ENCODE data around the gene KCNA10.
A peak's percentile ranks its signal among the peaks of the same experiment; 100 is the strongest.
"Not testable (repeated sequence)": the region's sequence is repeated elsewhere in the genome, so short reads cannot be mapped to it uniquely, and the experiment has no call there.

The KCNA10 gene

GRCh38 chr1:110529011-110529410 is 10.0 kb upstream of the KCNA10 start:
- DNase-seq, result no peak

GRCh38 chr1:110526201-110526780 is 7.3 kb upstream of the KCNA10 start:
- DNase-seq, result no peak

GRCh38 chr1:110525249-110525595 is 6.2 kb upstream of the KCNA10 start:
- no peak for DNase-seq

- DNase-seq, result peak; percentile 56
These were observed 5.6 kb upstream of the KCNA10 start for GRCh38 chr1:110524311-110525248.

- no peak for DNase-seq
These were observed 4.0 kb upstream of the KCNA10 start for GRCh38 chr1:110523011-110523410.

- no peak for DNase-seq
These were observed 3.6 kb upstream of the KCNA10 start for GRCh38 chr1:110522560-110522959.

GRCh38 chr1:110520827-110521226 is 1.9 kb upstream of the KCNA10 start:
- no peak for DNase-seq

GRCh38 chr1:110515891-110516290 is 3.1 kb downstream of the KCNA10 start:
- DNase-seq, result no peak

- DNase-seq, result no peak
These were observed 3.9 kb downstream of the KCNA10 start for GRCh38 chr1:110515041-110515440.

- DNase-seq, result no peak
These were observed 5.5 kb downstream of the KCNA10 start for GRCh38 chr1:110513511-110513910.

- no peak for DNase-seq
These were observed 7.5 kb downstream of the KCNA10 start for GRCh38 chr1:110511436-110511835.

- DNase-seq, result not testable (repeated sequence)
These were observed 8.1 kb downstream of the KCNA10 start for GRCh38 chr1:110510921-110511320.

GRCh38 chr1:110509655-110510054 is 9.3 kb downstream of the KCNA10 start:
- DNase-seq, result no peak

GRCh38 chr1:110508028-110508940 is 10.7 kb downstream of the KCNA10 start:
- DNase-seq, result no peak

- no peak for DNase-seq
These were observed 12.4 kb downstream of the KCNA10 start for GRCh38 chr1:110506541-110506940.

- DNase-seq, result no peak
These were observed 13.4 kb downstream of the KCNA10 start for GRCh38 chr1:110505596-110505995.

GRCh38 chr1:110504226-110504625 is 14.7 kb downstream of the KCNA10 start:
- no peak for DNase-seq

GRCh38 chr1:110503471-110503870 is 15.5 kb downstream of the KCNA10 start:
- DNase-seq, result no peak

- DNase-seq, result no peak
These were observed 16.4 kb downstream of the KCNA10 start for GRCh38 chr1:110502402-110503151.

- no peak for DNase-seq
These were observed 17.4 kb downstream of the KCNA10 start for GRCh38 chr1:110501488-110502132.

GRCh38 chr1:110498270-110498669 is 20.7 kb downstream of the KCNA10 start:
- DNase-seq, result no peak
